Stimulated activated CD4-positive, alpha-beta T cell treated with anti-CD3 and anti-CD28 coated beads, Interleukin-15, amount 100 ng/mL, for 1 hour (primary cell): ENCODE measurements around the gene HOXA5.

Source experiments
- DNase-seq, 2 donors: peaks; one replicate each; pipeline ENCODE4 v3.0.0-alpha.2; 2020; ENCODE audit warnings: low read depth in 1 of 2, low spot score in 1 of 2

HOXA5 gene

DNA sequence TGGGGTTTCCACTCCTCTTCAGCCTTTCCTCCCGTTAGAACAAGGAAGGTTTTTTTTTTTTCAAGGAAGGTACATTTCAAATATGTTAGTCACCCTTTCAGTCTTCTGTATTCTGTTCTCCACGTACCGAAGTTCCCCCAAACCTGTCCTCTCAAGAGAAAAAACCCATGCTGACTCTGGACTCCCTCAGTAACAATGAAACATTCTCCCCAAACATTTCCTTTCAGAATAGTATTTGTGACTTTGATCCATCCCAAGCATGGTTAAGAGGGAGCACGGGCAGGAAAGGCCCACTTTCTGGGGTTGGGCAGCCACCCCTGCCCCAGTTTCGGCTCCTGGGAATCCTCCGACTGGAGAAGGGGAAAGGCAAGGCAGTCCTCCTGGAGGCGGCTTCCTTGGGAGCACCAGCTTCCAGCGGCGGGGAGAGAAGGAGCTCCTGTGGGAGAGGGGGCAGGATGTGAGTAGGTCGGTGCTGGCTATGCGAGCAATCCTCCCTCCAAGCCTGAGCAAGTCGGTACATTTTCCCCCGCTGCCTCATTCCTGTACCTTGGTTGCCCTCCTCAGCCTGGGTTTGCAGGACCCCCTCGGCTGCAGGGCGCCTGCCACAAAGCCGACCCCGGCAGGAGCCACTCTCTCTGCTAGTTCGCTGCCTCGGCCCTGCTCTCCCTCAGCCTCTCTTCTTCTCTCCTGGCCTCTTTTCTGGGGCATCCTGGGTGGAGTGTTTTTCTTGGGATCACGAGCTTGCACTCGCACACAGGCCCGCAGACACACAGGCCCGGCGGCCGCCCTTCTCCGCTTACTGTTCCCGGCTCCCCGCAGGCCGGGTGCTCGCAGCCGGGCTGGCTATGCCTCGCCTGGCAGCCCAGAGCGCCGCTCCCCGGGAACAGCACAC is 45.5 kb downstream of the HOXA5 start:
- no peak for DNase-seq

DNA sequence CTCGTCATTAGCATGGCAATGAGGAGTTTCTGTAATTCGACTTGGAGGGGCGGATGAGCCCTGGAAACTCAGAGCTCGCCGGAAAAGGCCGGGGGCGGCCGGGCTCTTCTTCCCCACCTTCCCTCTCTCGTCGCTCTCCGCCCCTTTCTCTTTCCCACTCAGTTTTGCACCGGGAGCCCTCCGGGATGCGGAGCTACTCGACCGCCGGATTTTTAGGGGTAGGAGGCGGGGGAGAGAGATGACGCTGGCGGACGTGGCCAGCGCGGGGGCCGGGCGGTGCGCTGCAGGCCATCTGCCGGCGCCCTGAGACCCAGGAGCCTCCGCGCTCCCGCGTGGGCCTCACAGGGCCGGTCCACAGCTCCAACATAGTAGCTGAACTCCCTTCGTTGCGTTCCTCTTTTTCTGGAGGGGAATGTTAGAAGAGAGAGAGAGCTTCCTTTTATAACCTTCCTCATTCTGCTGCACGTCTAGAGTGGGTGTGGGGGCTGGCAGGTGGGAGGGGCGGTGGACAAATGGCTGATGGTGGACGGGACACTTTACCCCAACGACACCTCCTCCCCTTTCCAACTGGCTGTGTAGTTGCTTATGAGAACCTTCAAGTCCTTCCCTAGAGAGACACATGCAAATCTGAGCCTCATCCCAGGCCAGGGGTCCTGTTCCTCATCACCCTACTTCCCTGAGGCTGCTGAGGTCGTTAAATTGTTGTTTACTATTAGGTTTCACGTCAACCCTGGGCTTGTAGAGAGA is 46.5 kb downstream of the HOXA5 start:
- DNase-seq, result no peak

DNA sequence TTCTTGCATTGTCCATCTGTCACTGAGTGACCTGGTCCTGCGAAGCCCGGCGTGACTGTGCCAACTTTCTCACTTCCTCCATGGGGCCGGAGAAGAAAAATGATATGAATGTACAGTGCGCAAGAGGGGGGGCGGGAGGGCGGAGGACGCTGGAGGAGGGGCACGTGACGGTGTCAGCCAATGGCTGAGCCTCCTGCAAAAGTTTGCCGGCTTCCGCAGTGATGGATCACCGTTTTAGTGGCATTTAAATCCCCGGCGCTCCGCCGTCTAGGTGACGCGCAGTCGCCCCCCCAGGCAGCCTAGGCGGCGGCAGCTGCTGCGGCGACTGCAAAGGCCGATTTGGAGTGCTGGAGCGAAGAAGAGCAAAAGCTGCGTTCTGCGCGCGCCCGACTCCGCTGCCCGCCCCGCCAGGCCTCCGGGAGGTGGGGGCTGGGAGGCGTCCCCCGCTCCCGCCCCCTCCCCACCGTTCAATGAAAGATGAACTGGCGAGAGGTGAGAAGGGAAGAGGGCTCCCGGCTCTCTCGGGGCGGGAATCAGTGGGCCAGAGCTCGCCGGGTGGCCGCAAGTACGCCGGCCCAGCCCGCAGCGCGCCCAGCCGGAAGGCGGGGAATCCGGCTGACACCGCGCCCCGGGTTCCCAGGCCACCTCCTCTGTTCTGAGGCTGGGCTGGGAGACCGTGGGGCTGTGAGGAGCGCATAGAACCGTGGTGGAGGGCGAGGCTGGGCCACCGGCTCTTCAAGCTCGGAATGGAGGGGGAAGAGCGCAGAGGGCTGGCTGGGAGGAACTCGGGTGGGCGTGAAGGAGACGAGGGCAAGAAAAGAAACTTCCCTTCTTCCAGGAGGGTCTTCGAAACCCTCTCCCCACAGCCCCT is 47.3 kb downstream of the HOXA5 start, which contains the start of gene HOXA1:
HOXA1 (minus strand) TSS at position 104 of the 871 bp plus-strand sequence; CDS start at position 16, 88 bp downstream.
- peak; percentile 30 to 47 for DNase-seq

DNA sequence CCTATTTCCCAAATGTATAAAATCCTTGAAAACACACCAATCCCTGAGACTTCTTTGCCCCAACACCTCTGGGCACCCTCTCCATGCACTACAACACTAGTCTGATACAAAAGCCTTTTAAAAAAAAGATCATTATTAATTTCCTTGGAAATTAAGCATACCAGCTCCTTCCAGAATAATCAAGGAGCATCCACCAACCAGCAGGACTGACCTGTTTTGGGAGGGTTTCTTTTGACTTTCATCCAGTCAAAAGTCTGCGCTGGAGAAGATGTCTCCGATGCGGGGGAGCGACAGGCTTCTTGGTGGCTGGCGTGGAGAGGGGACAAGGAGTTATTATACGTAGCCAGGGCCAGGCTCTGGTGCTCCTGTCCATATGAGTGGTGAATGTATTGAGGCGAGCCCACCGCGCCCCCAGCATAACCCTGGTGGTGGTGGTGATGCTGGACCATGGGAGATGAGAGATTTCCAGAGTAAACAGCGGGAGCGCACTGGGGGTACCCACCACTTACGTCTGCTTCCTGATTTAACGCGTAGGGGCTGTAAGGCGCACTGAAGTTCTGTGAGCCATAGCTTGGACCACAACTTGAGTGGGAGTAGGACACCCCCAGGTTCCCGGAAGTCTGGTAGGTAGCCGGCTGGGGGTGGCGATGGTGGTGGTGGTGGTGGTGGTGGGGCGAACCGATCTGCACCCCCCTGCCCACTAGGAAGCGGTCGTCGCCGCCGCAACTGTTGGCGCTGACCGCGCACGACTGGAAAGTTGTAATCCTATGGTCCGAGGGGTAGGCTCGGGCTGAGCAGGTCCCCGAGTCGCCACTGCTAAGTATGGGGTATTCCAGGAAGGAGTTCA is 48.2 kb downstream of the HOXA5 start:
- DNase-seq, result no peak

DNA sequence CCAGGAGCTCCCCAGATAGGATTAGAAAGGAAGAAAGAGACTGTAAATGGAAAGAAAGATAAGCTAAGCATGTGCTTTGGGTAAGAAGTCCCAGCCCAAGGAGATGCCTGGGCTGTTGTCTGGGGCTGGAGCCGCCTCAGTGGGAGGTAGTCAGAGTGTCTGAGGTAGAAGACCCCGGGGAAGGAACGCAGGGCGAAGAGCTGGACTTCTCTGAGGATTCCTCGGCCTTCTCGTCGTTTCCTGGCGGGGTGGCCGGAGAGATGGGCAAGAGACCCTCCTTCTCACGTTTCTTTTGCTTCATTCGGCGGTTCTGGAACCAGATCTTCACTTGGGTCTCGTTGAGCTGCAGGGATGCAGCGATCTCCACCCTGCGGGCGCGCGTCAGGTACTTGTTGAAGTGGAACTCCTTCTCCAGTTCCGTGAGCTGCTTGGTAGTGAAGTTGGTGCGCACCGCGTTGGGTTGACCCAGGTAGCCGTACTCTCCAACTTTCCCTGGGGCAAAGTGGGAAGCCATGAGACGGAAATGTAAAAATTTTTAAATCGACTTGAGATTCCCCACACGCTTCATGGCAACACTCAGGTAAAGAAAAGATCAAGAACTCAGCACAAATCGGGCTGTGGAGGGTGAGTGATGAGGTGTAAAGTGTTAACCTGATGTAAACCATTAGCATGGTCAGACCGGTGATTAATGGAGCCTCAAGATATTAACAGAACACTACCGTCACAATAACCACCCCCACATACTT is 49.0 kb downstream of the HOXA5 start:
- no peak for DNase-seq

DNA sequence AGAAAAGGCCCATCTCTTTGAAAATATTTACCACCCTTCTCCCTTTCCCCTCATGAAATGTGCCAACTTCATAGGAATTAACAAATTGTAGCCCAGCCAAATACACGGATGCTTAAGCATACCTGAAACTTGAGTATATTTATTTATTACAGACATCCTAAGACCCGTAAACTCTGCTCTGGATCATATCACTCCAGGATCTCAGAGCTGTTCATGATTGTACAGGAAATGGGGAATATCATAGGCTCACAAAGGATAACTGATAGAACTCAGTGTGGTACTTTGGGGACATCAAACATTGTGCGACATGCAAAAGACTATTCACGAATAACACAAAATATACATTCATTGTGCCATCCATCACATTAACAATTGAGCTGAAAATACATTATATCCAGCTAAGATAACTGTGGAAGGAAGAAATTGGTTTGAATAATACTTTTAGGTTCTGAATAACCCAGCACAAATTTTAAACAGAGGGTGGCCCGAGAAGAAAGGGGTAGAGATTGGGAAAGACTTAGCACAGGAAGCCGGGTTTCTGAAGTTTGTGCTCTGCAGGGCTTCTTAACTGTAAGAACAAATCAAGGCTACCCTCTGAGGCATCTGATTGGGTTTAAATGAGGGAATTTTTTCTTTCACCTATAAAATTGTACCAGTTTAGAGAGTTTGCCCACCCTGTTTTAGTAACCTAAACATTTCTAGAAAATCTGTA is 50.1 kb downstream of the HOXA5 start:
- no peak for DNase-seq

DNA sequence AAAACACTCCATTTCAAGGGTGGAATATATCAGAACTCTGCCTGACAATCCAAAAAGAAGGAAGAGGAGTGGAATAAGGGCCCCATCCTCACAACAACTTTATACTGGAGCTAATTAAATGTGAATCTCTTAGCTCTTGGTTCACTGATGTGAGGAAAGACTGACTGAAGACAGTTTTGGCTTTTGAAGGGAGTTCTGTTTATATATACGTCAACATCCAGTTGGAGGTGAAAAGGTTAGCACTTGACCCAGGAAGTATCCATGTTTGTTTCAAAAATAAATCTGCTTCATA is 50.7 kb downstream of the HOXA5 start:
- DNase-seq, result no peak

DNA sequence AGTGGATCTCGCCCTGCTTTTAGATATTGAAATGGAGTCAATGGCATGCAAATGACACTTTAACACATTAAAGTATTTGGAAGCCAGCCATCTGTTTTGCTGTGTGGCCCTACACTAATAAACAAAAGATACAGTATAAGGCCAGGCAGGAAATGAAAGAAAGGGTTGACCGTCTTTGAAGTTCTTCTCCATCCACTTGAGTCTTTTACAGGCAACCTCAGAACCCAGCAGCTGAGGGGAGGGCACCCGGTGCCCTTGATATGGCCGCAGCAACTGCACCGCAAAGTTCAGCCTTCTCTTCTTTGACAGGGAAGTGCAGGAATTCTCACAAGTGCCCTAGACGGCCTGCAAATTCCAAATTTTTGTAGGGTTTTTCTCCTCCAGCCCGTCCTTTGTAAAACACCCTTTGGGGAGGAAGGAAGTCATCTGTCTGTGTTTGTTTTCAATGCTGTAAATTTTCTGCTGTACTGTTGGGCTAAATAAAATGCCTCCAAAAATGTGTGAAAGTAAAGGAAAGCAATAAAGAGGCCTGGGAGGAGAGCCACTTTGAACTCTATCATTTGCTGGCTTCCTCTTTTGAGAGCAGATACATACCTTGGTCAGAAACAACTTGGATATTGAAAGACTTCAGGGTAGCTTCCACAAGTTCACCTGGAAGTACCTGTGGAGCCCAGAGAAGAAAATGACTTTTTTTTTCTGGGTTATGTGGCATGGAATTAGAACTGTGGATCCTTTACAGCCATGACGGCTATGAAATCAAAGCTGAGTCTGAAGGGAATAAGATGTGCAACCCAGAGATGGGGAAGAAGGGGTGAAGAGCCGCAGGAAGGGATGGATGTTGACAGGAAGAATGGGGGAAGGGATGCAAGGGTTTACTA is 51.3 kb downstream of the HOXA5 start:
- DNase-seq, result no peak

DNA sequence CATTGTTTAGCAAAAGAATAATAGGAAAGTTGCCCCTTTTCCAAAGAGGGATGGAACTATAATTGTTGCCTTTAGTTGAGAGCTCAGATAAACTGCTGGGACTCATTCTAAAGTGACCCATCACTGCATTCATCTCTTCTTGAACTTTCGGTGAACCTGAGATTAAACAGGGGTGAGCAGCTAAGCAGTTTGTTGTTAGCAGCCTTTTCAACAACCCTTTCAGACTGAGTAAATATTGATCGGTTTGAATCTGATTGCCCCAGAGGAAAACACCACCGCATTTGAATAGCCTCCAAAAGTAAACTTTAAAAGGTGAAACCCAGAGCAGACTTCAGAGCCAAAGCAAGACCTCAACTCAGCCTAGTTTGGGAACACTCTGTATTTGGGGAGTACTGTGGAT is 52.4 kb downstream of the HOXA5 start:
- no peak for DNase-seq
